Raji (cell line): ENCODE measurements around the gene MEGF6.

Source experiments
- POLR2A ChIP-seq: IDR thresholded peaks from 2 replicates; pipeline ENCODE4 v1.6.1; 2011; ENCODE audit warnings: low read depth, low read length, control low read depth; ENCODE audit not compliant: insufficient read depth

MEGF6 gene

DNA sequence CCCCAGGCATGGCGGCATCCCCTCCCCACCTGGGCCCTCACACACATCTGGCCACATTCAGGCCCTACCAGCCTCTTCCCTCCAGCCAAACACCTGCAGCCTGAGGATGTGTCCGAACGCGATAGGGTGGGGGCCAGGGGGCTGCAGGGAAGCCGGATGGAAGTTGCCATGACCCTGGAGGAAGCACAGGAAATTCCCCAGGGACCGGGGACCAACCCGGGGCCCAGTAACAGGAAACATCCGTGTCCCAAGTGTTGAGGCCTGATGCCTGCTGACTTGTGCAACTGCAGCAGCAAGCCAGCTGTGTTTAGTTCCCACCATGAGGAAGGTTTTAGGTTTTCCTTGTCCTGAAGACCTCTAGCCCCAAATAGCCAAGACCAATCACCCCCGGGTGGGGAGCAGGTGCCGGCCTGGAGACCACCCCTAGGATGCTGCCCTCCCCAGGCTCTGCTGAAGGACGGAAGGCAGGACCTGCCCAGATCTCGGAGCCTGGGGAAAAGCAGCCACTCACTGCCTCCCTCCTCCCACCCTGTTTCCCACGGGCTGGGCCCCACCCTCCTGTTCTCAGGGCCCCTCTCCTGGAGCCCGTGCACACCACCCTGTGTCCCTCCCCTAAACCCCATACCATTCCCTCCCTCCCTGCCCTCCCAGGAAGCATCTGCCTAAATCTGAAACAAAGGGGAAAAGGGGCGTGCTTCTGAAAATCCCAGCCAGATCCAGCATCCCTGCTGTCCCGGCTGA is 29.8 kb downstream of the MEGF6 start:
- no peak for TF ChIP-seq POLR2A

DNA sequence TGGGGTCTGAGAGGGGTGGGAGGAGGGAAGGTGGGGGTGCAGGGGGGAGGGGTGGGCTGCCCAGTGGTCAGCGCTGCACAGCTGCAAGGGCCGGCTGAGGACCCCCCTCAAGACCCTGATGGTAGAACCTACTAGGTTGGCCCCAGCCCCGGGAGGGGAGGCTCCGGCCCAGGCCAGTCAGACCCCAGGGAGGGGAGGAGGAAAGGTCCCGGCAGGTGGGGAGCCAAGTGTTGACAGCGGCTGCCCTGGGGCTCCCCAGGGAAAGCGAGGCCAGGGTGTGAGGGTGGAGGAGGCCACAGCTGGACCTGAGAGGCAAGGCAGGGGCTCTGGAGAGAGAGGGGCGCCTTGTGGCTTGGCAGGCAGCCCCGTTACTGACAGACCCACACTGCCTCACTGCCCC is 31.1 kb downstream of the MEGF6 start:
- TF ChIP-seq POLR2A: no peak

DNA sequence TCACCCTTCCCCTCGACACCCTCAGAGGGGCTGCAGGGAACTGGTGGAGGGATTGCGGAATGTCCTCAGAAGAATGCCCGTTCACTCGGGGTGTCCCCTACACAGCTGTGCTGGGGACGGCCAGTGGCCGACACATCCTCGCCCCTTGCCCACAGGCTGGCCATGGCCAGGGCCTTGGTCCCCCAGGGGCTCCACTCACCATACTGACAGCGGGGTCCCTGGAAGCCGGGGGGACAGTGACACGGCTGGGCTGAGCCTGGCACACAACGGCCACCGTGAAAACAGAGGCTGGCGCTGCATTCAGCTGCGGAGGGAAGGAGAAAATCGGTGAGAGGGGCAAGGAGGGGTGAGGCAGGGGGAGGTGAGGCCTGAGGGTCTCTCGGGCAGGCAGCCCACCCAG is 31.7 kb downstream of the MEGF6 start:
- no peak for TF ChIP-seq POLR2A

DNA sequence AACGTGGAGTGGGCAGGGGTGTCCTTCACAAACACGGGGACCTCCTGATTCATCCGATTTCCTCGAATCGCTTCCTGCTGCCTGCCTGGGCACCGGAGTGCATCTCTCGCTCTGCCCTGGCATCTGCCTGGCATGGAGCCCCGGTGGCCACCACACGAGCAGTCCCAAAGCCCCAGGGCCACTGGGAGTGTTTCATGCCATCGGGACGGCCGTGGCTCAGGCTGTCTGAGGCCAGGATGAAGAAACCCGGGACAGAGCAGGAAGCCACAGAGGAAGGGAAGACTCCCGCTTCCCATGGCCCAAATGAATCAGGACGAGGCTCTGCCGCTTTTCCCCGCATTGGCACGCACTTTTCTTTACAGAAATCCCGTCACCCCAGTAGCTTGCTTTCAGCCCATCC is 32.4 kb downstream of the MEGF6 start:
- no peak for TF ChIP-seq POLR2A

DNA sequence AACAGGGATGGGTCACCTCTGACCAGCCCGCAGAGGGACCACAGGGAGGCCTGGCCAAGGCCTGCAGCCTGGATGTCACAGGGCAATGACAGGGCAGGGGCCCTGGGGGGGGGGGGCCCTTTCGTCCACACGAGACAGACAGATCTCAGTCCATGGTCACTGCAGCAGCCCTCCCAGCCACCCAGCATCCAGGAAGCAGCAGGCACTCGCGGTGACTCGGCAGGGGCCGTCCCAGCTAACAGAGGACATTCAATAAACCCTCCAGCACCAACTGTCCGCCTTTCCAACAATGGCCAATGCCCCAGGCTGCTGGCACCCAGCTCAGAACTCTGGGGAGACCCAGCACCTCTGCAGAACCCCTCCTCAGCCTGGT is 32.9 kb downstream of the MEGF6 start:
- TF ChIP-seq POLR2A: no peak

DNA sequence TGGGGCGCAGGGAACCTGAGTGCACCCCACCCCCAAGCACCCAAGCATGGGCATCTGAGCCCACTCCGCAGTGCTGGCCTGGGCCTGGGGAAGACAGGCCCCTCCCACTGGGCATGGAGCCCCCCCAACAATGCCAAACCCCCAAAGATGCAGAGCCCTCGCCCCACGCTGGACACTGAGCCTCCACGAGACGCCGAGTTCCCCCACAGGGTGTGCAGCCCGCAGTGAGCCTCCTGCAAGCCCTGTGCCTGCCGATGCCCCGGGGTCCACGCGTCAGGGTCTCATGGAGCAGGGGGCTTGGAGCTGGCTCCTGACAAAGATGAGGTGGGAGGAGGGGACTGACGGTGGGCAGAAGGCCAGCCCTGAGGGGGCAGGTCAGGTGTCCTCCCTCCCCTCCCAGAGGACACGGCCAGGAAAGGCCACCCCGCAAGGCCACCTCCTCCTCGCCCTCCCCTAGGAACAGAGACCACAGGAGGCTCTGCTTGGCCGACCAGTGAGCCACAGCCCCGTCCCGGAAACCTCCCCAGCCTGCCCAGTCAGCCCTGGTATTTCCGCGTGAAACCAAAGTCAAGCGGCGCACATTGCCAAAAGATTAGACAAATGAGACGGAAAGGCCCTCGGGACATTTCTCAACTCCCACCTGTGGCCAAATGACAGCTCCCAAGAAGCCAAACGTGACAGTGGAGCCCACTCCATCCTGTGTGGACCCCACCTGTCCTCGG is 33.4 kb downstream of the MEGF6 start:
- TF ChIP-seq POLR2A: no peak

DNA sequence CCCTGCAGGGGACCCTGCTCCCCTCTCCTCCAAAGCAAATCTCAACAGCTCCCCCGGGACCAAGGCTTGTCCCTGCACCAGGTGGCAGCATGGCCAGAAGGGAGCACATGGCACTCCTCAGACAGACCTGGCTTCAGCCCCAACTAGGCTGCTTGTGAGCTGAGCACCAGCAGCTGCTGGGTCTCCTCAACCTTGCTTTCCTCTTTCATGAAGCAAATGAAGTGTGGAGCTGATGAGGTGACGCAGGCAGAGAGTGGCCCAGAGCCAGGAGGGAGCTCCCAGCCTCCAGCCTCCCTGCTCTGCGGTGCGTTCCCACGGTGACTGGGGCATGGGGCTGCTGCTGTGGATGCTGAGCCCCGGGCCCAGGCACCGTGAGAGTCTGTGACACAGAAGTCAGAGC is 34.0 kb downstream of the MEGF6 start:
- TF ChIP-seq POLR2A: no peak

DNA sequence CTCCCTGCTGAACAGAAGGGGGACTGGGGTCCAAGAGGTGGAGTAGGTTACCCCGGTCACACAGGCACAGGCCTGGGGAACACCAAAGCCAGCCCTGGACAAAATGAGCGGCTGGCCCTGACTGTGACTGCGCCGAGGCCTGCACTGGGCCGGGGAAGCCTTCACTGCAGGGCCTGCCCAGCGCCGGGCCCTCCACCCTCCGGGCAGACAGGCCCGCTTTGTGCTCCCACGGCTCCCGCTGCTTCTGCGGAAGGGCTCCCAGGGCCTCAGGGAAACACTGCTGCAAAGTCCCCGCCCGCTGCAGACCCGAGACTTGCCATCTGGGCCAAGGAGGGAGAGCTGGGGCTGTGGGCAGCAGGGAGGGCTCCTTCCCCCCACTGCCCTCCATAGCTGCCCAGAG is 35.3 kb downstream of the MEGF6 start:
- no peak for TF ChIP-seq POLR2A

DNA sequence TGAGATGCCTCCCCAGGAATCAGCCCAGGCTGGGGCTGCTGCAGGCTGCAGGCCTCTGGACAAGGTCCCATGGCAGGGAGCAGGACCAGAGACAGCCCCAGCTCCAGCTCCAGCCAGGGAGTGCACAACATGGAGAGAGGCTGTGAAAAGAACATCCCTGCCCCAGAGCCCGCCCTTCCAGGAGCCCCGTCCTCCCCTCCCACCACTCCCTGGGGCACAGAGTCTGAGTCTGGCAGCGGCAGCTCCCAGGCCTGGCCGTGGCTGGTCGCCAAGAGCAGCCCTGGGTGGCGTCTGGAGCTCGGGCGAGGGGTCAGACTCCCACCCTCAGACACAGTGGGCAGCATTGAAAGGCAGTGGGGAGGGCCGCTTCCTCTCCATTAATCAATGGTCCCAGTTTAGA is 37.8 kb downstream of the MEGF6 start:
- no peak for TF ChIP-seq POLR2A

DNA sequence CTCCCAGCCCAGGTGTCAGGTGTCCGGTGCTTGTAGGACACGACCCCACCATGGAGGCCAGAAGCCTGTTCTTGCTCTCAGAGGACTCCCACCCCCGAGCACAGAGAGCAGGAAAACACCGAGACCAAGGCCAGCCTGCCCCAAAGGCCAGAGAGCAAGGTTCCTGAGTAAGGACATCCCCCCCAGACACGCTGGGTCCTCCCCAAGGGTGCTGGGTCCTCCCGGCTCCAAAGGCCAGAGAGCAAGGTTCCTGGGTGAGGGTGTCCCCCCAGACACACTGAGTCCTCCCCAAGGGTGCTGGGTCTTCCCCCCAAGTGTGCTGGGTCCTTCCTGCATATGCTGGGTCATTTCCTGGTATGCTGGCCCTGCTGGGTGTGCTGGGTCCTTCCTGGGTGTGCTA is 40.0 kb downstream of the MEGF6 start:
- TF ChIP-seq POLR2A: no peak

DNA sequence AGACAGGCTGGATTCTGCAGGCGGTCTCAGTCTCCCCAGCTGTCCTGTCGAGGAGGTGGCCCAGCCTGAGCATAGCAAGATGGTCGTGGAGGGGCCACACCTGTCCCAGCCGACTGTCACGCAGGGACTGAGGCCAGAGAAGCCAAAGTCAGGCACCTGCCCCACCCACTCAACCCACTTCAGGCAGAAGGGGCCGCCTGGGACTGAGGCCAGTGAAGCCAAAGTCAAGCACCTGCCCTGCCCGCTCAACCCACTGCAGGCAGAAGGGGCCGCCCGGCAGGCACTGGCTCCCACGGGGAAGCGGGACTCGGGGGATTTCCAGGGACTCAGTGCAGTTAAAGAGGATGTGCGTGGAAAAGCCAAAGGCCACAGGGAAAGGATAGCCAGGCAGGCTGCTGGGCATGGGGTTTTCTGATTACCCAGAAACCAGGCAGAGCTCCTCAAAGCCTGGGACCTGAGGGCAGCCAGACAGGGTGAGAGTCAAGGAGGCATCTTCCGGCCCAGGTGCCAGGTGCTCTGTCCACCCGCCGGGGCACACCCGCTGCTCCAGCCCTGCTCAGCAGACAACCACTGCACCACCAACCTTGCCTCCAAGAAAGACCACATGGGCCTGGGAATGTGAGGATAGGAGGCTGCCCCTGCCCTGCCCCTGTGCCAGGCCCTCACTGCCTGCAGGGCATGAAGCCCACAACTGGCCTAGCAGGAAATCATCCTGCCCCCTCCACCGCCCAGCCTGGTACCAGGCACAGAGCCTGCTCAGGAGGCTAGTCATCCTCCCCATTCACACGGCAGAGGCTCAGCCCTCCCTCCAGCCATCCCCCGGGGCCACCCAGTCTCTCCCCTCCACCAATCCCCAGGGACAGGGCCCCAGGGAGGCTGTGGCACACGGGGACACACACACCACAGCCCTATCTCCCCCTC is 41.0 kb downstream of the MEGF6 start:
- TF ChIP-seq POLR2A: no peak

DNA sequence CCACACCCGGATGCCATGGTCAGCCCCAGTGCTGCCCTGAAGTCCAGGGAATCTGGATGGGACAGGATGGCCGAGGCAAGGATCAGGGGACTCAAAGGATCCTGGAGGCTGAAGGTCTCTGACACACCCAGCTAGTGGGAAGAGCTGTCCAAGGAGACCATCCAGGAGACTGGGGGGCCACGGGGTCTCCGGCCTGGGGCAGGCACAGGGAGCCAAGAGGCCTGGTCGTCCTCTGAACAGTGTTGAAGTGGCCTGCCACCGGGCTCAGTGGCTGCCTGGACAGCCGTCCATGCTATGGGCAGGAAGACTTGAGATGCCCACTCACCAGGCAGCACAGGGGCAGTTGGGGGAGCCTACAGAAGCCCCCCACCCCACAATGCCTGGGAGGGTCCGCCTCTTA is 41.9 kb downstream of the MEGF6 start:
- TF ChIP-seq POLR2A: no peak

DNA sequence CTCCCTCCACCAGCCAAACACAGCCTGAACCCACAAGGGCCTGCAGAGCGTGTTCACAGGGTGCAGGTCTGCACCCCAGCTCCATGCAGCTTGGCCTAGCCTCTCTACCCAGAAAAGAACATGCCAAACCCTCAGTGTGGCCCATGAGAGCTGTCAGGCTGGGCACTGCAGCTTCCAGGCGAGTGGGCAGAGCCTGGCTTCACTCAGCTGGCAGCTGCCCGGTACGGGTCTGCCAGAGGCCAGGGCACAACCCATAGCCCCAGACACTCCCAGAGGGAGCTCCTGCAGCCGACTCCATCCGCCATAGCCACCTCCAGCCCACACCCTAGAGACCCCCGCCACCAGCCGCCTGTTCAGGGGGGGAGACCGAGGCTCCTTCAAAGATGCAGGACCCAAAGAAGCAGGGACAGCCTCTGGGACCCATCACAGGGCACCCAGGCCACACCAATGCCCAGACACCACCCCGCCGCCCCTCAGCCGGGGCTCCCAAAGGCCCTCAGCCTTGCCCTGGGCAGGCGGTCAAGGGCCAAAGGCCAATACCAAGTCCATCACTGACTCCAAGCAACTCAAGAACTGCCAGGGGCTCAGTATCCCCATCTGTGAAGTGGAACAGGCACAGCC is 42.4 kb downstream of the MEGF6 start:
- no peak for TF ChIP-seq POLR2A

DNA sequence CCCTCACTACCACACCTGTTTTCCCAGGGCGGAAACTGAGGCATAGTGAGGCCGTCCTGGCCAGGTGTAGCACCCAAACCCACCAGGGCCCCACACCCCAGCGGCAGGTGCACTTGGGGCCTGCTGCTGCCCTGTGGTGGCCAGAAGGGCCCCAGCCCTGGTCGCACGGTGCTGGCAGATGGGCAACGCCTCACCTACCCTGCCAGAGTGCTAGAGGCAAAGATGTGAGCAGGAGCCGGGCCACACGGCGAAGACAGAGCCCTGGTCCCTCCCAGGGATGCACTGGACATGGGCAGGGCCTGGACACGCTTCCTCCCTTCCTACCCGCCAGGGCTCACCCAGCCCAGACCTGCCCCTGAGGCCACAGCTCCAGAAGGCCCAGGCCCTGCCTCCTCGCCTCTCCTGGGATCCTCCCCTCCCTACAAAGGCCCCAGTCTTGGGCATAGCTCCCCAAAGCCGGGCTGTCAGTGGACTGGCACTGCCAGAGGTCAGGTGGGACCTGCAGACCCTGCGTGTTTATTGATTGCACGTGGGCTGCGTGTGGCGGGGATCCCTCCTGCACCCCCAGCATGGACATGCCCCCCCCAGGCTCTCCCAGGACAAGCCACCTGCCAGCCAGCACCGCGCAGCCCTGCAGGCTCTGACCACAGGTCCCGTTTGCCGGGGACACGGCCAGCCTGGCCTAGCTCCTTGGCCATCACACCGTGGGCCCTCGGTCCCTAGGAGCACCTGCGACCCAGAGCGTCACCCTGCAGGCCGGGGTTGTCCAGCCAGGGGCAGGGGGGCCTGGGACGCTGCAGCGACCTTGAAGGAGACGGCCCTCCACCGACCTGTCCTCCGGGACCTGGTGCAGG is 44.1 kb downstream of the MEGF6 start:
- TF ChIP-seq POLR2A: no peak
